HG02973 (cell line): ENCODE data around the gene ATP8A2.

ENCODE experiments used
- ATAC-seq: cut with Tn5 transposase; IDR thresholded peaks from one replicate; pipeline ENCODE4 v1.9.1; 2021; ENCODE audit warnings: moderate library complexity; ENCODE audit not compliant: unreplicated experiment

Gene ATP8A2

DNA sequence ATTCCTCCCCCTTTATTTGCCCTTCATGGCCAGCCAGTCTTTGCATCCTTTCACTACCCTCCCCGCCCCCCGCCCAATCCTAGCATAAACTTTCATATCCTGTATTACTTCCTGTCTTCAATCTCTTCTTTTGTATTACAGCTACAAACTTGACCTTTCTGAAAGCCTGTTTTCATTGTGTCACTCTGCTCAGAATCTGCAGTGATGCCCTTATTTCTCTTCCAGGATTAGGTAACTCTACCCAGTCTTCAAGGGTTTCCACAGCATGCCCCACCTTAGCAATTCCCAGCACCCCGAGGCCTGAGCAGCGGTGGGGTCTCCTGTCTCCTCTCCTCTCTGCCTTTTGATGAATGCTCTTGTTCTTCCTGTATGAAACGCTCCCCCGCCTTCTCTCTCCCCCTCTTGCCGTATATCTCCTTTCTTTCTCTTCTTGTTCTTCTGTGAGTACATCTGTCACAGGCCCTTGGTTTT is 534.5 kb downstream of the ATP8A2 start:
- no peak for ATAC-seq

DNA sequence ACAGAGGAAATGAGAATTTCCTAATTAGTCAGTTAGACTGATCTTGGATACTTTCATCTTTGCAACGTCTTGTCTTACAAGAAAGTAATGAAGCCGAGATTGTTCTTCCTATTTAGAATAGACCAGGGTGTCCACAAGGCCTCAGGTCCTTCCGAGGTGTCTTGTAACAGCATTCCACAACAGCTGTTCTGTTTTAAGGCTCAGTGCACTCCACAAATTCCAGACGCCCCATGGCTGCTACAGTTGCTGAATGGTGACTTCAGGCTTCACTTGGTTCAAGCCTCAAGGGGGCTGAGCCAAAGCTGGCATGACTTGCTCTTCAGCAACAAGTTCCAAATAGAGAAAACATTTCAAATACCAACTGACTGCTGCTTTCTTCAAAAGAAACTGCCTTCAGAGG is 536.6 kb downstream of the ATP8A2 start:
- ATAC-seq: no peak

GRCh38 chr13:25910243-25910642 is 538.5 kb downstream of the ATP8A2 start:
- no peak for ATAC-seq

DNA sequence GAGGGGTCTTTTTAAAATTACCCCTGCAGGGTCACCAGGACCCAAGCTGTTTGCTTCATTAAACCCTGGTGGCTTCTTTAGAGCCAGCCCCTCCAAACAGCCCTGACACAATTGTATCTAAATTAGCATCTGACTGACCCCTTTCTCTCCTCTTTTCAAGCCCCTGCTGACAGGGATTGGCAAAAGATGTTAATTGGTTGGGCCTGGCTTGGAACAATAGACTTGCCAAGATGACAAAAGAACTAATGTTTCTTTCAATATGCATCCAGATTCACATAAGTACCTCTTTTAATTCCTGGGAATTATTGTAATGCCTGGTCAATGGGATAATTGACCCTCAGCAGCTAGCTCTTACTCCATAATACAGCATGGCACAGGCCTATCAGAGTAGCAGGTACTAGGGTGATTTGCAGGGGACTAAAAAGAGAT is 539.2 kb downstream of the ATP8A2 start:
- ATAC-seq: no peak

DNA sequence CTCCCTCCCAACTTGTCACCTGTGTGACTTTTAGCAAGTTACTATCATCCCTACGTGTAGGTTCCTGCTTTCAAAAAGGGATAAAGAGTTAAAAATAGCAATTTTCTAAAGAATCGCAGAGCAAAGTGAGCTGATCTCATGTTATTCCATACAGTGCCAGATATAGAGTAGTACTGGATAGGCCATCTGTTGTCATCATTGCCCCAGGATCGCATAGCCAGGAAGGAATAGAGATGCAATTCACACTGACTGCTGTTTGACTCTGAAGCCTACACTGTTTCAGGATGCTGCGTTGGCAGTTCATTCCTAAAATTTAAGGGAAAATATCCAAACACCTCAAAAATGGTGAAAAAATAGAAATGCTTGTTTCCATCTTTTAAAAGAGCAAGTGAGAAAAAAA is 541.2 kb downstream of the ATP8A2 start:
- no peak for ATAC-seq

DNA sequence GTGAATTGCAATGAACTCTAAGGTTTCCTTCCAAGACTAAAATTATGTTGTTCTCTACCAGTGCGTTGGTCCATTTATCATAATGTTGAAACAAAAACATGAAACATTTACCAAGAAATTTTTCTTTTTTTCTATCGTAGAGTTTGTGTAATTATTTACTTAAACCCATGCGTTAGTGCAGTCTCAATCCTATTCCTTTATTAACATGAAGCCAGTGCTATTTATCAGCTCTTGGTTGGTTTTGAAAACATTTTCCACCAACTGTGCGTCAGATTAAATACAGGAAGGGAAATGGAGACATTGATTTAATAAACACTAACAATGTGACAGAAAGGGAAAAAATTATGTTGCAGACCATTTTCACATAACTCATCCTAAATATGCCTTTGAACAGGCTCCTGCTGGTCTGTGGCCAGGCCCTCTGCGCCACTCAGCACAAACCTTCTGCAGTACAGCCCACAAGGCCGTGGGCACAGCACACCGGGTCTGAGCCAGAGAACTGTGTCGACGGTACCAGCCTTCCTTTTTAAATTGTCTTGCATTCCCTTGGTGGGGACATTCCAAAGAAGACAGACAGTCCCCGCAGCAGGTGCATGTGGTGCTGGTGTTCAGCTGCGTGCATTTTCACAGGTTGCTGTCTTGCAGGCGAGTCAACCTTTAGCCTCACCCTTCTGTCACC is 544.2 kb downstream of the ATP8A2 start:
- ATAC-seq: no peak

DNA sequence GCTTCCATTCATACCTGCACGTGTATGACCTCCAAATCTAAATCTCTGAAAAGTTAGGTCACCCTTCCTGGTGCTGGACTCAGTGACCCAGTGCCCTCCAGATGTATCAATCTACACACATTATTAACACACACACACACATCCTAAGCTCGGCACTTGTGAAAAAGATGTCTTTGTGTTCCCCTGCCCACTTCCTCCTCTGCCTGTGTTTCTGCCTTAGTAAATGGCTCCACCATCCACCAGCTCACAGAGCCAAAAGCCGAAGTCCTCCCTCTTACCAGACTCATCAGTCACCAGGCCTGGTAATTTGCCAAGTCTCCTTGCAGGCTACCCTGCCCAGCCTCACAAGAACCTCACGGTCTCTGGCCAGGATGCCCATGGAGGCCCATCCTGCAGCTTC is 548.5 kb downstream of the ATP8A2 start:
- ATAC-seq: no peak

DNA sequence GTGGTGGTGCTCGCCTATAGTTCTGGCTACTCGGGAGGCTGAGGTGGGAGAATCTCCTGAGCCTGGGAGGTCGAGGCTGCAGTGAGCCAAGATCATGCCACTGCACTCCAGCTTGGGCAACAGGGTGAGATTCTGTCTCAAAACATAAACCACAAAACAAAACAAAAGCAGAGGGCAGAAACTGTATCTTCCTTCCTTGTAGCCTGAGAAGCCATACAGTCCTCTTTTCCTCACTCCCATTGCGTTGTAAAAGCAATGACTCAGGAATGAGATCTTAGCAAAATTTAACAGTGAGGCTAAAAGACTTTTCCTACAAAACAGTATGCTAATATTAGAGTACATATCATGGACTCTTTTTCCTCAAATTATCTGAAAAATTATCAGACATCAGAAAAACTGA is 549.2 kb downstream of the ATP8A2 start:
- no peak for ATAC-seq

GRCh38 chr13:25922376-25922775 is 550.6 kb downstream of the ATP8A2 start:
- ATAC-seq: no peak

DNA sequence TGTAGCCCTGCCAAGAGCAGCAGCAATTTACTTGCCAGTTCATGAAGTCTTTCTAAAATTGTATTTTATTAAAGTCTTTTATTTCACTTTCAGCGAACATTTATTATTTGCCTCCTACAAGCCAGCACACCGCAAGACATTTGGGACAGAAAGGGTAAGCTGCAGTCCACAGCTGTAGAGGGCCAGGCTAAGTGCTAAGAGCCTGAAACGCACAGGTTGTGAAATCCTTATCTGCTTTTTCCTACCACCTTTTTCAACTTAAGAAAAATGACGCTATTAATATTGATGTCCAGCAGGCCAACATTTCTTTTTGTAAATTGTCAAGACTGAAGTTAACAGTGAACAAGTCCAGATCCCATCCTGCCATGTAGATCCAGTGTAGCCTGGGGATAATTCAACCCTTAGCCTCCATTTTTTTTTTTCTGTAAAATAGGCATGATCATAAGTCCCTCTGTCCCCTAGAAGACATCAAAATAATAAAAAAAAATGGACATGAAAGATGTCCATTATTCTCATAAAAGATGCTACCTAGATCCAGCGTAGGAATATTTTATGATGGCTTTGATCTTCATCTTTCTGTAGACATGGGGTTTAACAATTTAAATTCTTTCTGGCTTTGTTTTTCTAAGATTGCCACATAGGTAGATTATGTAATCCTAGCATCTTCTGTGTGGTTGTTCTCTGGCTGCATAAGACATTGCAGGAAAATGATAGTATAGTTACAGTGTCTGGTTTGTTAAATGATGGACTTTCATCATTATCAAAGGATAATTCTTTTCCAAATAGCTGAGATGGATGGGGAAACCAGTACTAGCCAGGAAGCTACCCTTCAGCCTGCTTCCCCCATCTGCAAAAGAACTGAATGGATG is 551.7 kb downstream of the ATP8A2 start:
- ATAC-seq: no peak

DNA sequence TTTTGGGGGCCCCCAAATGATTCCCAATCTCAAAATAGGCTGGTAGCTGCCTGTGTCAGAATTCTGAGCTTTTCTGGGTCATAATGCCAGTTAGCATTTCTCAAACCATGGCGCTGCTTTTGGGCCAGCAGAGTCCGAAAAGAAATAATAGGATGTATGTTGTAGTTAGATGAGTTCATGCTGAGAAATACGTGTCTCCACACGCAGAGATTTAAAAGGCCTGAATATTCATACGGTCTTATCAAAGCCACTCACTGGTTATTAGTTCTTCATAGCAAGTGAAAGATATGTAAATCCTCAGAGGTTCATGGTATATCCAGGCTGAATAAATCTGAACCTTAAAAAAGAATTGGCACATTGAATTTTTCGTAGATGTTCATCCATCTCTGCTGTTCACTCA is 555.6 kb downstream of the ATP8A2 start:
- ATAC-seq: no peak

- no peak for ATAC-seq
Measured at GRCh38 chr13:25927932-25928331, 556.2 kb downstream of the ATP8A2 start.

DNA sequence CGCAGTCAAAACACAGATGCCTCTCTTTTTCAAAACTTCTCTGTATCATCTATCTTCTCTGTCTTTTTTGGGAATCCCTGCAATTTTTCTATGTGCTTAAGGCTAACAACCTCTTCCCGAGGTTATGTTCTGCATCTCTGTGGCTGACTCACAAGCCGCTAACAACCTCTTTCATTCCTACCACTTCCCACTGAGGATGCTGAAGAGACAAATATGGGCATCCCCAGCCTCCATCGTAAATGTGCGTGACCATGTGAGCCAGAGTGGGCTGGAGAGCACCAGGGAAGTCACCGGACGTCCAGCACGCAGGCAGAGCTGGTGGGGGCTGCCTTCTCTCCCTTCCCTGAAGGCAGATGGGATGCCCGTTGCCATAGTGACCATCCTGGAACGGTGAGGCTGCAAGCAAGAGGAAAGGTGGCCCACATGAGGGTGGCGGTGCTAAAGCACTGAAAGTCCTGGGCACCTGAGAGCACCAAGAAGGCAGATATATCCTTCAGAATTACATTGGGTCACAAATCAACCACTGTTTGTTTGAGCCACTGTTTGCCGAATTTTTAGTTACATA is 557.2 kb downstream of the ATP8A2 start:
- ATAC-seq: no peak

DNA sequence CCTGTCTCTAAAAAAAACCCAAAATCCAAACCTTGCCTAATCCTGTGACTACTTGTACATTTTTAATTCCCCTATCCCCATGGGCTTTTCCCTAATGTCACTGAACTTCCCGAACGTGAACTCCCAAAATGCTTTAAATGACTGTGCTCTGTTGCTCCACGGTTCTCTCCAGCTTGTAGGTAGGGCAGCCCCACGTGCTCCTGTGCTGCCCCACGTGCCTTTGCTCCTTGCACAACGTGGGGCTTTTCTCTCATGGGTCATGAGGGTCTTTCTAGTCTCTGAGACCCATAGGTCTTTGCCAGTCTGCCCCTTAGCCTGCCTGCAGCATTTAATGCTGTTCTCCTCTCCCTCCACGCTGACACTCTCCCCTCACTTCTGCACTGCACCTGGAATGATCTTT is 558.0 kb downstream of the ATP8A2 start:
- no peak for ATAC-seq

- no peak for ATAC-seq
Measured at GRCh38 chr13:25930653-25931052, 558.9 kb downstream of the ATP8A2 start.

DNA sequence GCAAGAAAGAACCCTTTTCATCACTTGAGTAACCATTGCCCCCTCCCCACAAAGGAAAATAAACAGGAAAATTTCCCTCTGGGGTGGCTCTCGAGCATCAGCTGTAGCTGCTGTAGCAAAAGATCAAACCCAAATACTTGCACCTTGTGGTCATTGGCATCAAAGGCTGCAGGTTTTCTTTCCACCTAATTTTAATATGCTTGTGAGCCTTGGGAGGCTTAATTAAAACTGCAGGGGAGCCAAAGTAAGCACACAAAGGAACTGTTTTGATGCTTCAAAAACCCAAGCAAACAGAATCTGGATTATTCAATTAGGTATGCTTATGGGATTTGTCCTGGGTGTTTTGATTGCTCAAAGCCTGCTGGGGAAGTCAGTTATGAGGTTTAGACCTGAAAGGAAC is 560.6 kb downstream of the ATP8A2 start:
- no peak for ATAC-seq

- no peak for ATAC-seq
Measured at GRCh38 chr13:25933520-25933919, 561.7 kb downstream of the ATP8A2 start.

DNA sequence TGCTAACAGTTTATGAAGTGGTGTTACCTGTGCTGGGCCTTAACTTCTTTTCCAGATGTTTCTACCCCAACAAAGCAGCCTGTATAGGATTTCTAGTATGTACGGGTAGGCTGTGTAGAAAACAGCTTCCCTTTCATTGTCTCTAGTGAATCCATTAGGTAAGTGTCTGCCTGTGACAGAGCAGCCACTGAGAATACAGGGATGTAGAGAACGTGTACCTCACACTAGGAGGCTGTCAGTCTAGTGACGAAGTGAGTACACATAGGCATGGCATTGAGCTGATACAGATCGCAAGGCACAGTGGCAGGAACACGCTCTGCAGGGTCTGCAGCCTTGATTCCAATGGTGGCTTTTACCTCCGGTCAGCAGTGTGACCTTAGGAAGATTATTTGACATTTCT is 562.4 kb downstream of the ATP8A2 start:
- no peak for ATAC-seq

GRCh38 chr13:25939961-25940687 is 568.4 kb downstream of the ATP8A2 start:
- ATAC-seq: no peak

GRCh38 chr13:25943081-25943480 is 571.3 kb downstream of the ATP8A2 start:
- no peak for ATAC-seq

DNA sequence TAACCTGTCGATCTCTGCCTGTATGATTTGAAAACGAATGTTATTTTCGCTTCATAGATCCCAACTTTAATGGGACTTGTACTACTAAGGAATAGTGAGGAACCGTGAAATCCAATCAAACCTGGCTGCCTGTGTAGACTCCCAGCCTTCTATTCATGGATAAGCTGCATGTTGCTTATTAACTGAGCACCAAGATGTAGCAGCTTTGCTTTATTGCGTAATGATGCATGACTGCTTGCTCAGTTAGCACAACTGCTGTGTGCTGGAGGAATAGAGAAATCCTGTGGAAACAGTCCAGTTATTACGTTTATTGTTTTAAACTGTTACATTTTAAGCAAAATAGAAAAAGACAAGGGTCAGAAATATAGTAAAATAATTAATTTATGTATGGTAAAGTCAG is 571.9 kb downstream of the ATP8A2 start:
- no peak for ATAC-seq
